CD4-positive, alpha-beta T cell (primary cell): ENCODE results near the gene UVSSA. TPM values are rescaled to one million over a fixed set of nuclear protein-coding genes. Genes with fewer than 3 reads are reported as not detected.

ENCODE experiments used
- ATAC-seq: fragments of 200-7000 bp; cut with Tn5 transposase; one replicate; pipeline ENCODE4 v1.10.0; 2022; ENCODE audit warnings: mild to moderate bottlenecking; ENCODE audit not compliant: poor library complexity
- CTCF ChIA-PET: fragments of 350-600 bp; sonication (Branson Sonifier 250); formaldehyde crosslinking; loops from one replicate; lab custom pipeline; 2021; ENCODE audit warnings: antibody characterized with exemption, inconsistent platforms; lab: Charles Lee
- POLR2A ChIA-PET: fragments of 350-600 bp; sonication (Branson Sonifier 250); formaldehyde crosslinking; loops from one replicate; lab custom pipeline; 2021; ENCODE audit warnings: antibody characterized with exemption, inconsistent platforms; lab: Charles Lee
- DNase-seq, 14 experiments: peaks; one replicate each; pipeline ENCODE4 v3.0.0-alpha.2; 2013 to 2020; ENCODE audit warnings: mixed read lengths in 2 of 14
- H3K27ac ChIP-seq, 2 donors: one replicate each; pipeline versions ENCODE4 v1.5.1 to v1.7.0; 2013; ENCODE audit warnings: low read length in 2 of 2, low read depth in 1 of 2, mild to moderate bottlenecking in 1 of 2
- H3K27me3 ChIP-seq, 2 experiments: 1 replicate in 1 of 2; 2 replicates in 1 of 2; pipeline versions ENCODE4 v1.6.1 to v1.7.0; 2013; ENCODE audit warnings: low read length in 2 of 2, control low read depth in 1 of 2, mild to moderate bottlenecking in 1 of 2, moderate library complexity in 1 of 2; ENCODE audit not compliant: insufficient read depth in 2 of 2, control insufficient read depth in 1 of 2
- H3K36me3 ChIP-seq: one replicate; pipeline ENCODE4 v1.6.1; 2013; ENCODE audit warnings: low read length, control low read depth; ENCODE audit not compliant: insufficient read depth
- H3K4me1 ChIP-seq: one replicate; pipeline ENCODE4 v1.6.1; 2013; ENCODE audit warnings: low read length, control low read depth; ENCODE audit not compliant: insufficient read depth
- H3K4me3 ChIP-seq: one replicate; pipeline ENCODE4 v1.5.1; 2013; ENCODE audit warnings: mild to moderate bottlenecking, low read length, moderate library complexity
- H3K9me3 ChIP-seq, 2 experiments: 1 replicate in 1 of 2; 2 replicates in 1 of 2; pipeline versions ENCODE4 v1.6.1 to v1.7.0; 2013; ENCODE audit warnings: low read length in 2 of 2, mild to moderate bottlenecking in 2 of 2, control low read depth in 1 of 2, moderate library complexity in 1 of 2; ENCODE audit not compliant: control insufficient read depth in 1 of 2, insufficient read depth in 1 of 2
- H3K27ac Mint-ChIP-seq: one replicate; pipeline ENCODE4 v1.8.0; 2020; ENCODE audit warnings: mixed read lengths
- H3K27me3 Mint-ChIP-seq: one replicate; pipeline ENCODE4 v1.8.0; 2021; ENCODE audit warnings: mixed read lengths
- H3K36me3 Mint-ChIP-seq: one replicate; pipeline ENCODE4 v1.8.0; 2021; ENCODE audit warnings: low read depth, mixed read lengths
- H3K4me1 Mint-ChIP-seq: one replicate; pipeline ENCODE4 v1.8.0; 2021; ENCODE audit warnings: low read depth, mixed read lengths
- H3K4me3 Mint-ChIP-seq: one replicate; pipeline ENCODE4 v1.8.0; 2020; ENCODE audit warnings: mild to moderate bottlenecking, mixed read lengths
- H3K9me3 Mint-ChIP-seq: one replicate; pipeline ENCODE4 v1.8.0; 2020; ENCODE audit warnings: mixed read lengths
- intact Hi-C, 2 experiments: fragments of 100-400 bp; cut with DNase I in 1 of 2; cut with micrococcal nuclease in 1 of 2; formaldehyde crosslinking; loops; one replicate each; pipeline versions ENCODE4 v1.15.1 to v1.9.0; 2023 to 2025; cut with DNase I, micrococcal nuclease
- total RNA-seq, 174 experiments: library from RNA in 2 of 174; stranded (reverse) in 2 of 174; gene quantifications; one replicate each; pipeline ENCODE4 v1.2.3 and lab custom pipeline; 2021 to 2026
- TF ChIP-seq, protein P1 (sequence below): fragments of 200-600 bp; IDR thresholded peaks from one replicate; pipeline ENCODE4 v1.8.0; 2022; ENCODE audit warnings: antibody characterized with exemption, mild to moderate bottlenecking

The UVSSA gene
- total RNA-seq, 2 experiments from 2014 or later: 31.1 to 33.1 TPM

DNA sequence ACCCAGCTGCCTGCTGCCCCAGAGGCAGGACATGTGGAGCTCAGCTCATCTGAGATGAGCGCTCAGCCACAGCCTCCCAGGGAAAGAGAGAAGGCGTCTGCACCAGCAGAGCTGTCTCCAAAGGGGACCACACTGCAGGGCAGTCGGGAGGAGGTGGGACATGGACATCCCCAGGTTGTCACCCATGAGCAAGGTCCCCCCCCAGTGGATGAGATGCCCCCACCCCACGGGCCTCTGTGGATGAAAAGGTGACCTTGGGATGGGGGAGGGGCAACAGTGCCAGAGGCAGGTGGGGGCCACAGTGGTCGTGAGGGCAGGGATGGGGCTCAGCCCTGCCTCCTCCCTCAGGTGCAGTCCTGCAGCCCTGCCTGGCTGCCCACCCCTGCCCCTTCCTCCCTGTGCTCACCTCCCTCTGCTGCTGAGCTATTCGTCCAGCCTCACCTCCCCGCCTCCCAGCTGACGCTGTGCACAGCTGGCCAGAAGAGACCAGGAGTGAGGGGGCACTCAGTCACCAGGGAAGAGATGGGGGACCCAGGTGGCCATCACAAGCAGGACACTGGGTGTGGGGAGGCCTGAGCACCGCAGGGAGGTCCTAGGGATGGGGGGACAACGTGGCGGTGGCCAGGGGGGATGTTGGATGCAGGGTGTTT, 49.9 kb downstream of the UVSSA start:
- H3K9me3 ChIP-seq: peaks cover 11 to 64% of the 10 kb centered on the region in 2 experiments
- DNase-seq (peak in 1 of 14 experiments; percentile 4), ATAC-seq (no peak)
- H3K27me3 ChIP-seq: peaks cover 6 to 14% of the 10 kb centered on the region in 2 experiments
- Mint-ChIP-seq H3K4me3 (no peak overlapping the region), H3K4me1 (no peaks in the 10 kb centered on the region), H3K9me3 (no peaks in the 10 kb centered on the region), H3K27ac (no peak overlapping the region), H3K27me3 (peaks cover 11% of the 10 kb centered on the region), H3K36me3 (peaks cover 5% of the 10 kb centered on the region)
- POLR2A ChIA-PET: no interaction called here
- TF ChIP-seq, protein P1, sequence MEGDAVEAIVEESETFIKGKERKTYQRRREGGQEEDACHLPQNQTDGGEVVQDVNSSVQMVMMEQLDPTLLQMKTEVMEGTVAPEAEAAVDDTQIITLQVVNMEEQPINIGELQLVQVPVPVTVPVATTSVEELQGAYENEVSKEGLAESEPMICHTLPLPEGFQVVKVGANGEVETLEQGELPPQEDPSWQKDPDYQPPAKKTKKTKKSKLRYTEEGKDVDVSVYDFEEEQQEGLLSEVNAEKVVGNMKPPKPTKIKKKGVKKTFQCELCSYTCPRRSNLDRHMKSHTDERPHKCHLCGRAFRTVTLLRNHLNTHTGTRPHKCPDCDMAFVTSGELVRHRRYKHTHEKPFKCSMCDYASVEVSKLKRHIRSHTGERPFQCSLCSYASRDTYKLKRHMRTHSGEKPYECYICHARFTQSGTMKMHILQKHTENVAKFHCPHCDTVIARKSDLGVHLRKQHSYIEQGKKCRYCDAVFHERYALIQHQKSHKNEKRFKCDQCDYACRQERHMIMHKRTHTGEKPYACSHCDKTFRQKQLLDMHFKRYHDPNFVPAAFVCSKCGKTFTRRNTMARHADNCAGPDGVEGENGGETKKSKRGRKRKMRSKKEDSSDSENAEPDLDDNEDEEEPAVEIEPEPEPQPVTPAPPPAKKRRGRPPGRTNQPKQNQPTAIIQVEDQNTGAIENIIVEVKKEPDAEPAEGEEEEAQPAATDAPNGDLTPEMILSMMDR: no peak
- no peak overlapping the region for H3K4me3 ChIP-seq
- CTCF ChIA-PET: no interaction called here
- intact Hi-C loops: no loop called here
- H3K36me3 ChIP-seq: peaks cover 15% of the 10 kb centered on the region
- no peak overlapping the region for H3K27ac ChIP-seq
- H3K4me1 ChIP-seq: peaks cover 2% of the 10 kb centered on the region

DNA sequence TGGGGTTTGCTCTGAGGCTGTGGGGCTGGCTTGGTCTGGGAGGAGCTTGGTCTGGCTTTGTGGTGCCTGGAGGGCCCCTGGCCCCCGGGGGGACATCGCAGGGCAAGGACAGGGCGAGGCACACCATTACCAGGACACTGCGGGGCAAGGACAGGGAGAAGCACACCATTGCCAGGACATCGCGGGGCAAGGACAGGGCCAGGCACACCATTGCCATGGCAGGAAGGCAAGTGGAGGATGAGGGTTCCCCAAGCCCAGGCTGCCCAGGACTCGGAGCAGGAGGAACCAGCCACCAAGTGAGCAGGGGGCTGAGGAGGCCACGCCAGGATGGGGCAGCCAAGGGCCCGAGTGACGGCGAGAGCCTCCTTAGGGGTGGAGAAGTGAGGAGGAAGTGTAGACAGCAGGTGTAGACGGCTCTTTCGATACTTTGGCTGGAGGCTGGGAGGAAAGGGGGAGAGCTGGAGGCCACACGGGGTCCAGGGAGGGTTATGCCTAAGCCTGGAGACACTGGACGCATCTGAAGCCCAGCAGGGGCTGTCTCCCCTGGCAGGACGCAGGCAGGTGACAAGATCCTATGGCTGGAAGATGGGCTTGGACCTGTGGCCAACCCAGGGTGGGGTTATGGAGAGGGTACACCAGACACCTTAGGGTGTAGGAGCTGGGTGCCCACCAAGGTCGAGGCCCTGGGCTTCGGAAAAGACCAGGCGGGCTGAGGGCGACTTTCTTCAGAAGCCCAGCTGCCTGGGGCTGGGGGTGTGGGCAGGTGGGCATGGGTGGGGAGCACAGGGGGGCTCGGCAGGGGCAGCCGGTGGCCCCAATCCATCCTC, 51.9 kb downstream of the UVSSA start:
- CTCF ChIA-PET: no interaction called here
- TF ChIP-seq, protein P1: no peak
- no peak overlapping the region for H3K27ac ChIP-seq
- H3K4me1 ChIP-seq: peaks cover 12% of the 10 kb centered on the region
- no peak overlapping the region for H3K4me3 Mint-ChIP-seq
- no peak overlapping the region for H3K4me3 ChIP-seq
- peaks cover 12 to 24% of the 10 kb centered on the region in 2 experiments for H3K27me3 ChIP-seq
- peak in 1 of 14 experiments; percentile 6 for DNase-seq
- peaks cover 5% of the 10 kb centered on the region for H3K36me3 Mint-ChIP-seq
- H3K9me3 Mint-ChIP-seq: no peaks in the 10 kb centered on the region
- H3K27ac Mint-ChIP-seq: no peak overlapping the region
- POLR2A ChIA-PET: no interaction called here
- peaks cover 5 to 67% of the 10 kb centered on the region in 2 experiments for H3K9me3 ChIP-seq
- no peak for ATAC-seq
- H3K4me1 Mint-ChIP-seq: no peaks in the 10 kb centered on the region
- intact Hi-C loops: no loop called here
- peaks cover 2% of the 10 kb centered on the region for H3K36me3 ChIP-seq
- peaks cover 13% of the 10 kb centered on the region for H3K27me3 Mint-ChIP-seq

DNA sequence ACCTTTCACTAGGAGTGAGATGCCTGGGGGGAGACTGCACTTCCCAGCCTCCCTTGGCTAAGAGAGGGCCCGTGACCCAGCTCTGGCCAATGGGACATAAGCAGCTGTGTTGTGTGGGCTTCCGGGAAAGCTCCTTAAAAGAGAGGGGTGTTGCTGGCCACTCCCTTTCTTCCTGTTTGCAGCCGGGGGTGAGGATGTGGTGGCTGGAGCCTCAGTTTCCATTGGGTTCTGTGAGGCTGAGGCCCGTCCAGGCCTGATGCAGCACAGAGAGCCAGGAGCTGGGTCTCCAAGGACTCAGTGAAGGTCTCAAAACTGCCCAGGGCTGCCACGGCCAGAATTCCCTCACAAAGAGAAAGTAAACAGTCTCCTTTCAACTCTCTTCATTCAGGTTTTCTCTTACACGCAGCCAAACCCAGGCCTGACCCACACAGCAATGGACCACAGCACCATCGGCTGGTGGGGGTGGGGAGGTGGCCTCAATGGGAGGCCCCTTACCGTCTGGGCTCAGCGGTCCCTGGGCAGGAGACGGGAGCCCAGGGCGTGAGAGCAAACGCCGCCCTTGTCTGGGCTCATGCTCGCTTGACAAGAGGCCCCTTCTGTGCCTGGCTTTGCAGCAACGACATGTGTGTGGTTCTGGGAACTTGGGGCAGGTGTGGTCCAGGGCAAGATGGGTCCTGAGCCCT, 52.6 kb downstream of the UVSSA start:
- H3K27me3 ChIP-seq: peaks cover 19 to 31% of the 10 kb centered on the region in 2 experiments
- H3K36me3 Mint-ChIP-seq: peaks cover 5% of the 10 kb centered on the region
- POLR2A ChIA-PET: no interaction called here

More for the DNA sequence above, 52.6 kb downstream of the UVSSA start:
- H3K4me3 ChIP-seq: no peak overlapping the region
- TF ChIP-seq, protein P1: no peak
- H3K27ac ChIP-seq: no peak overlapping the region
- intact Hi-C loops: no loop called here
- H3K4me1 ChIP-seq: peaks cover 19% of the 10 kb centered on the region
- peaks cover 5 to 62% of the 10 kb centered on the region in 2 experiments for H3K9me3 ChIP-seq
- Mint-ChIP-seq H3K27me3 (peaks cover 15% of the 10 kb centered on the region), H3K4me1 (no peaks in the 10 kb centered on the region), H3K27ac (no peak overlapping the region), H3K4me3 (no peak overlapping the region), H3K9me3 (no peaks in the 10 kb centered on the region)
- CTCF ChIA-PET: no interaction called here
- DNase-seq (peak in 1 of 14 experiments; percentile 5), ATAC-seq (no peak)
- no peaks in the 10 kb centered on the region for H3K36me3 ChIP-seq
